OCI-LY7 (cell line): Measurements from ENCODE around the gene CCDC179.

ENCODE experiments used
- CTCF ChIP-seq: fragments of 200-600 bp; sonication (generic); conservative IDR thresholded peaks from 2 replicates; pipeline ENCODE4 v1.5.1; 2014; ENCODE audit warnings: mild to moderate bottlenecking, antibody characterized with exemption, low read length, moderate library complexity, mixed read lengths
- EZH2phosphoT487 ChIP-seq: fragments of 200-600 bp; sonication (generic); IDR thresholded peaks from 2 replicates; pipeline ENCODE4 v1.6.1; 2018; ENCODE audit warnings: low read depth, borderline replicate concordance, mild to moderate bottlenecking, mixed run types, antibody characterized with exemption, low read length, moderate library complexity, mixed read lengths

DNA sequence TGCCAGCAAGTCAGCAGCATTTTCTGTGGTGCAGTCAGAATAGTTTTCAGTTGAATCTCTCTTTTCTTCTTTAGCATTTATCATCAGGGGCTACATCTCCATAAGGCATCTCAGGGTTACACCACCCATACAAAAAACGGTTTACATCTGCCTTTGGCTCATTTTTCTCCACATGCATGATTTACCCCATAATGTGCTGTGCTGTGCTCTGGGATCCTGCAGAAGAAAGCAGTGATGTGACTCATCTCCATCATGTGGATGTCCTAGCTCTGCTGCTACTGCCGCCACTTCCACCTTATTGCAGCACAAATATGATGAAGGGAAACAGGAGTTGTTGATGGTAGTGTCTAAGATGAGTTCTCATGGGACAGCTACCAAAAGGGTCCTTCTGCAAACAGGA lies 30.0 kb upstream of the CCDC179 start:
- TF ChIP-seq CTCF (no peak), EZH2phosphoT487 (no peak)
